HepG2 (cell line): ENCODE results near the gene TFAP2B. TPM values are rescaled to one million over a fixed set of nuclear protein-coding genes. Genes with fewer than 3 reads are reported as not detected.
A peak's percentile ranks its signal among the peaks of the same experiment; 100 is the strongest.

Experiments used
- ATAC-seq: fragments of 200-7000 bp; cut with Tn5 transposase; 3 replicates; pipeline ENCODE4 v1.9.1; 2020; ENCODE audit warnings: mild to moderate bottlenecking, moderate library complexity
- BruUV-seq: library from RNA; stranded (reverse); fragments of 400-500 nt; replicated peaks from 2 replicates; lab custom pipeline; 2021; lab: Mats Ljungman, UMichigan
- CTCF ChIA-PET: fragments of 300-600 bp; formaldehyde crosslinking; extraction: SDS; loops from one replicate; lab custom pipeline; 2021; ENCODE audit warnings: low total read pairs, inconsistent platforms, low intra/inter-chr PET ratio; lab: Yijun Ruan, JAX
- POLR2A ChIA-PET: fragments of 350-600 bp; sonication (Branson Sonifier 250); formaldehyde crosslinking; loops from one replicate; lab custom pipeline; 2020; ENCODE audit warnings: antibody characterized with exemption, inconsistent platforms; lab: Yijun Ruan, JAX
- DNase-seq: peaks from one replicate; pipeline ENCODE4 v3.0.0-alpha.2; 2015; ENCODE audit warnings: low spot score
- FAIRE-seq: peaks from 3 replicates; lab custom pipeline; 2011; peaks lifted over from hg19 to GRCh38; lab: Jason Lieb, UNC
- H2AFZ ChIP-seq: one replicate; pipeline ENCODE4 v1.6.1; 2011; ENCODE audit warnings: low read length, inconsistent platforms
- H3K27ac ChIP-seq: fragments of 300-600 bp; 3 replicates; pipeline ENCODE4 v1.8.0; 2011; ENCODE audit warnings: mixed run types, mild to moderate bottlenecking, mixed read lengths, low read length, inconsistent platforms; ENCODE audit not compliant: insufficient read depth; ENCODE audit errors: extremely low read length
- H3K27me3 ChIP-seq, 2 experiments: fragments of 200-600 bp in 1 of 2; 2 replicates in 1 of 2; 3 replicates in 1 of 2; pipeline versions ENCODE4 v1.6.0 to v1.8.0; 2011; ENCODE audit warnings: low read length in 2 of 2, mild to moderate bottlenecking in 2 of 2, moderate library complexity in 2 of 2, inconsistent platforms in 1 of 2; ENCODE audit not compliant: insufficient read depth in 2 of 2, control insufficient read depth in 1 of 2
- H3K36me3 ChIP-seq, 2 experiments: fragments of 200-600 bp in 1 of 2; replicated peaks in 1 of 2; 2 replicates in 1 of 2; 3 replicates in 1 of 2; pipeline versions ENCODE4 v1.5.1 to v1.8.0; 2011; ENCODE audit warnings: low read length in 2 of 2, inconsistent platforms in 1 of 2; ENCODE audit not compliant: insufficient read depth in 2 of 2, control insufficient read depth in 1 of 2
- H3K4me1 ChIP-seq: 2 replicates; pipeline ENCODE4 v1.5.1; 2012; ENCODE audit warnings: low read length, inconsistent platforms; ENCODE audit not compliant: insufficient read depth
- H3K4me2 ChIP-seq: 2 replicates; pipeline ENCODE4 v1.6.0; 2011; ENCODE audit warnings: low read depth, low read length, inconsistent platforms
- H3K4me3 ChIP-seq, 3 experiments: fragments of 200-600 bp in 1 of 3; sonication (generic), shearing (Covaris generic) in 1 of 3; replicated peaks in 1 of 3; 2 replicates each; pipeline ENCODE4 v1.5.1; 2011 to 2016; ENCODE audit warnings: low read length in 3 of 3, inconsistent platforms in 2 of 3, low read depth in 2 of 3, mild to moderate bottlenecking in 2 of 3, control low read depth in 1 of 3, mixed read lengths in 1 of 3; ENCODE audit not compliant: insufficient read depth in 1 of 3
- H3K79me2 ChIP-seq: one replicate; pipeline ENCODE4 v1.6.1; 2011; ENCODE audit warnings: low read length, inconsistent platforms; ENCODE audit not compliant: insufficient read depth
- H3K9ac ChIP-seq: 2 replicates; pipeline ENCODE4 v1.6.0; 2011; ENCODE audit warnings: mild to moderate bottlenecking, low read depth, low read length, inconsistent platforms; ENCODE audit not compliant: insufficient read depth
- H3K9me3 ChIP-seq: 2 replicates; pipeline ENCODE4 v1.5.1; 2012; ENCODE audit warnings: mild to moderate bottlenecking, low read length
- H4K20me1 ChIP-seq: 2 replicates; pipeline ENCODE4 v1.6.0; 2011; ENCODE audit warnings: inconsistent platforms, mild to moderate bottlenecking, low read length, moderate library complexity; ENCODE audit not compliant: insufficient read depth
- ETS1 ChIP-seq: sonication (generic); formaldehyde crosslinking; IDR thresholded peaks from 2 replicates; pipeline ENCODE4 v1.4.0; 2020; ENCODE audit warnings: missing genetic modification reagents
- FOXP1 ChIP-seq, 2 experiments: fragments of 450-650 bp in 1 of 2; IDR thresholded peaks; 2 replicates each; pipeline ENCODE4 v1.6.1; 2017 to 2018; ENCODE audit warnings: antibody characterized with exemption in 1 of 2
- PCBP2 ChIP-seq: fragments of 200-400 bp; formaldehyde crosslinking; optimal IDR thresholded peaks from 2 replicates; pipeline ENCODE3; 2018; ENCODE audit warnings: low read length, low read depth; ENCODE audit not compliant: poor library complexity, severe bottlenecking
- POLR2AphosphoS2 ChIP-seq: IDR thresholded peaks from 2 replicates; pipeline ENCODE4 v1.6.1; 2011; ENCODE audit warnings: low read depth, low read length, improper control_type of control experiment
- TMF1 ChIP-seq: sonication (generic); formaldehyde crosslinking; IDR thresholded peaks from 2 replicates; pipeline ENCODE4 v1.8.1; 2022; ENCODE audit warnings: low read depth, missing genetic modification reagents
- ZNF121 ChIP-seq: sonication (generic); formaldehyde crosslinking; IDR thresholded peaks from 2 replicates; pipeline ENCODE4 v1.5.0; 2020; ENCODE audit warnings: mild to moderate bottlenecking, missing genetic modification reagents
- ZNF382 ChIP-seq: sonication (generic); formaldehyde crosslinking; IDR thresholded peaks from 2 replicates; pipeline ENCODE4 v1.5.0; 2020; ENCODE audit warnings: missing genetic modification reagents, mild to moderate bottlenecking, borderline replicate concordance
- ZNF407 ChIP-seq: sonication (generic); formaldehyde crosslinking; IDR thresholded peaks from one replicate; pipeline ENCODE4 v1.5.1; 2020; ENCODE audit warnings: mild to moderate bottlenecking, missing genetic modification reagents; ENCODE audit errors: not compliant biosample characterization
- ZNF879 ChIP-seq: sonication (generic); formaldehyde crosslinking; IDR thresholded peaks from 2 replicates; pipeline ENCODE4 v1.8.1; 2023; ENCODE audit warnings: missing genetic modification reagents
- WGBS: methylation state at CpG from one replicate; pipeline ENCODE4 v1.1.6; 2017; ENCODE audit warnings: low lambda C conversion rate; 5-methylcytosine and 5-hydroxymethylcytosine counted together
- in situ Hi-C: cut with HindIII; loops from 2 replicates; pipeline ENCODE4 v1.10.0; 2017; ENCODE audit warnings: low pct_unique_long_range_greater_than_20kb; ENCODE audit not compliant: extremely low pct_ligation_motif_present
- intact Hi-C: fragments of 100-400 bp; cut with micrococcal nuclease; formaldehyde crosslinking; loops from one replicate; pipeline ENCODE4 v1.10.0; 2022; ENCODE audit not compliant: unreplicated experiment
- polyA plus RNA-seq, 8 experiments: library from polyadenylated mRNA; depleted of rRNA in 3 of 8; stranded (reverse) in 7 of 8; unstranded in 1 of 8; fragments of >200 nt; fragmentation: Illumina TruSeq in 4 of 8; extraction: Trizol in 4 of 8; gene quantifications; 2 replicates each; pipeline versions ENCODE4 v1.2.1 to v1.2.3, GENCODE V29; 2011 to 2016; ENCODE audit warnings: low read depth in 4 of 8, missing spikeins in 1 of 8, mixed read lengths in 1 of 8; ENCODE audit not compliant: insufficient read depth in 1 of 8
- total RNA-seq, 5 experiments: library from RNA; depleted of rRNA; stranded (reverse); fragments of >200 nt; fragmentation: Illumina TruSeq; extraction: Trizol; gene quantifications; 2 replicates each; pipeline ENCODE4 v1.2.3, GENCODE V29; 2016; ENCODE audit warnings: low read depth in 1 of 5

Gene TFAP2B
- total and polyA plus RNA-seq, 2 of the 13 experiments (the other 11 are each of a cell fraction or from before 2014, with no cell fraction given), result not detected

- Histone ChIP-seq H3K4me1 (no peaks in the 10 kb centered on the region), H3K79me2 (no peaks in the 10 kb centered on the region), H2AFZ (no peak overlapping the region), H3K27me3 (peaks cover 6 to 70% of the 10 kb centered on the region in 2 experiments), H3K27ac (no peak overlapping the region), H4K20me1 (no peaks in the 10 kb centered on the region), H3K9ac (no peak overlapping the region), H3K4me3 (no peak overlapping the region), H3K9me3 (no peaks in the 10 kb centered on the region), H3K36me3 (no peaks in the 10 kb centered on the region), H3K4me2 (no peak overlapping the region)
- DNase-seq, result no peak
- no peak for TF ChIP-seq TMF1 (CRISPR knock-in tag)
- TF ChIP-seq PCBP2, result peak; percentile 1
- no peak for ATAC-seq
- in situ Hi-C loops (no loop called here), intact Hi-C loops (no loop called here)
- ChIA-PET POLR2A (no interaction called here), CTCF (no interaction called here)
- 39% methylated on average over 5 of the region's 5 CpGs for WGBS
- no peak for FAIRE-seq
- no TSS peak for BruUV-seq
Observed at GRCh38 chr6:50820869-50821264, 2.2 kb downstream of the TFAP2B start.

- Histone ChIP-seq H3K9me3 (no peaks in the 10 kb centered on the region), H3K79me2 (no peaks in the 10 kb centered on the region), H3K36me3 (no peaks in the 10 kb centered on the region), H3K4me3 (no peak overlapping the region), H2AFZ (no peak overlapping the region), H4K20me1 (no peaks in the 10 kb centered on the region), H3K4me1 (no peaks in the 10 kb centered on the region), H3K27me3 (peaks cover 6 to 73% of the 10 kb centered on the region in 2 experiments), H3K27ac (no peak overlapping the region), H3K4me2 (no peak overlapping the region), H3K9ac (no peak overlapping the region)
- no TSS peak for BruUV-seq
- ChIA-PET CTCF (no interaction called here), POLR2A (no interaction called here)
- FAIRE-seq, result no peak
- in situ Hi-C loops (no loop called here), intact Hi-C loops (no loop called here)
- DNase-seq, result no peak
- ATAC-seq, result no peak
- WGBS, result 24% methylated on average over 20 of the region's 20 CpGs
- TF ChIP-seq ZNF382 (no peak), ZNF879 (CRISPR knock-in tag) (no peak), ZNF121 (CRISPR knock-in tag) (no peak), FOXP1 (IDR thresholded peaks at IDR 0.05) (no peak), FOXP1 (CRISPR knock-in tag; IDR thresholded peaks at IDR 0.05) (no peak), ZNF407 (CRISPR knock-in tag) (no peak), ETS1 (no peak), POLR2AphosphoS2 (no peak)
Observed at GRCh38 chr6:50821441-50822077, 2.9 kb downstream of the TFAP2B start.
